HepG2 (cell line): ENCODE measurements around the gene PRELID1. TPM values are rescaled to one million over a fixed set of nuclear protein-coding genes. Genes with fewer than 3 reads are reported as not detected.
A peak's percentile ranks its signal among the peaks of the same experiment; 100 is the strongest.

Experiments
- ATAC-seq: fragments of 200-7000 bp; cut with Tn5 transposase; 3 replicates; pipeline ENCODE4 v1.9.1; 2020; ENCODE audit warnings: mild to moderate bottlenecking, moderate library complexity
- BruUV-seq: library from RNA; stranded (reverse); fragments of 400-500 nt; replicated peaks from 2 replicates; lab custom pipeline; 2021; lab: Mats Ljungman, UMichigan
- CTCF ChIA-PET: fragments of 300-600 bp; formaldehyde crosslinking; extraction: SDS; loops from one replicate; lab custom pipeline; 2021; ENCODE audit warnings: low total read pairs, inconsistent platforms, low intra/inter-chr PET ratio; lab: Yijun Ruan, JAX
- POLR2A ChIA-PET: fragments of 350-600 bp; sonication (Branson Sonifier 250); formaldehyde crosslinking; loops from one replicate; lab custom pipeline; 2020; ENCODE audit warnings: antibody characterized with exemption, inconsistent platforms; lab: Yijun Ruan, JAX
- DNase-seq: peaks from one replicate; pipeline ENCODE4 v3.0.0-alpha.2; 2015; ENCODE audit warnings: low spot score
- FAIRE-seq: peaks from 3 replicates; lab custom pipeline; 2011; peaks lifted over from hg19 to GRCh38; lab: Jason Lieb, UNC
- H2AFZ ChIP-seq: one replicate; pipeline ENCODE4 v1.6.1; 2011; ENCODE audit warnings: low read length, inconsistent platforms
- H3K27ac ChIP-seq: fragments of 300-600 bp; 3 replicates; pipeline ENCODE4 v1.8.0; 2011; ENCODE audit warnings: mixed run types, mild to moderate bottlenecking, mixed read lengths, low read length, inconsistent platforms; ENCODE audit not compliant: insufficient read depth; ENCODE audit errors: extremely low read length
- H3K27me3 ChIP-seq, 2 experiments: fragments of 200-600 bp in 1 of 2; 2 replicates in 1 of 2; 3 replicates in 1 of 2; pipeline versions ENCODE4 v1.6.0 to v1.8.0; 2011; ENCODE audit warnings: low read length in 2 of 2, mild to moderate bottlenecking in 2 of 2, moderate library complexity in 2 of 2, inconsistent platforms in 1 of 2; ENCODE audit not compliant: insufficient read depth in 2 of 2, control insufficient read depth in 1 of 2
- H3K36me3 ChIP-seq, 2 experiments: fragments of 200-600 bp in 1 of 2; replicated peaks in 1 of 2; 2 replicates in 1 of 2; 3 replicates in 1 of 2; pipeline versions ENCODE4 v1.5.1 to v1.8.0; 2011; ENCODE audit warnings: low read length in 2 of 2, inconsistent platforms in 1 of 2; ENCODE audit not compliant: insufficient read depth in 2 of 2, control insufficient read depth in 1 of 2
- H3K4me1 ChIP-seq: 2 replicates; pipeline ENCODE4 v1.5.1; 2012; ENCODE audit warnings: low read length, inconsistent platforms; ENCODE audit not compliant: insufficient read depth
- H3K4me2 ChIP-seq: 2 replicates; pipeline ENCODE4 v1.6.0; 2011; ENCODE audit warnings: low read depth, low read length, inconsistent platforms
- H3K4me3 ChIP-seq, 3 experiments: fragments of 200-600 bp in 1 of 3; sonication (generic), shearing (Covaris generic) in 1 of 3; replicated peaks in 1 of 3; 2 replicates each; pipeline ENCODE4 v1.5.1; 2011 to 2016; ENCODE audit warnings: low read length in 3 of 3, inconsistent platforms in 2 of 3, low read depth in 2 of 3, mild to moderate bottlenecking in 2 of 3, control low read depth in 1 of 3, mixed read lengths in 1 of 3; ENCODE audit not compliant: insufficient read depth in 1 of 3
- H3K79me2 ChIP-seq: one replicate; pipeline ENCODE4 v1.6.1; 2011; ENCODE audit warnings: low read length, inconsistent platforms; ENCODE audit not compliant: insufficient read depth
- H3K9ac ChIP-seq: 2 replicates; pipeline ENCODE4 v1.6.0; 2011; ENCODE audit warnings: mild to moderate bottlenecking, low read depth, low read length, inconsistent platforms; ENCODE audit not compliant: insufficient read depth
- H3K9me3 ChIP-seq: 2 replicates; pipeline ENCODE4 v1.5.1; 2012; ENCODE audit warnings: mild to moderate bottlenecking, low read length
- H4K20me1 ChIP-seq: 2 replicates; pipeline ENCODE4 v1.6.0; 2011; ENCODE audit warnings: inconsistent platforms, mild to moderate bottlenecking, low read length, moderate library complexity; ENCODE audit not compliant: insufficient read depth
- BRCA1 ChIP-seq: sonication (generic); formaldehyde crosslinking; IDR thresholded peaks from 2 replicates; pipeline ENCODE4 v1.4.0; 2020; ENCODE audit warnings: missing genetic modification reagents
- E2F1 ChIP-seq: sonication (generic); formaldehyde crosslinking; IDR thresholded peaks from 2 replicates; pipeline ENCODE4 v1.5.0; 2020; ENCODE audit warnings: missing genetic modification reagents
- FOSL2 ChIP-seq: sonication (generic); formaldehyde crosslinking; IDR thresholded peaks from 2 replicates; pipeline ENCODE4 v1.4.0; 2020; ENCODE audit warnings: missing genetic modification reagents
- FOXK1 ChIP-seq: sonication (generic); formaldehyde crosslinking; IDR thresholded peaks from 2 replicates; pipeline ENCODE4 v1.4.0; 2020; ENCODE audit warnings: low read depth, missing genetic modification reagents, borderline replicate concordance
- JUN ChIP-seq: sonication (generic); formaldehyde crosslinking; IDR thresholded peaks from 2 replicates; pipeline ENCODE4 v1.4.0; 2020; ENCODE audit warnings: mild to moderate bottlenecking, missing genetic modification reagents
- NR2F1 ChIP-seq, 2 experiments: fragments of 450-650 bp in 1 of 2; formaldehyde crosslinking in 1 of 2; IDR thresholded peaks; 2 replicates each; pipeline versions ENCODE4 v1.5.0 to v1.6.1; 2016 to 2020; ENCODE audit warnings: mild to moderate bottlenecking in 1 of 2, missing compliant biosample characterization in 1 of 2, missing genetic modification reagents in 1 of 2, moderate library complexity in 1 of 2
- RFXANK ChIP-seq: IDR thresholded peaks from 2 replicates; pipeline ENCODE4 v1.6.1; 2016
- SMAD1 ChIP-seq: sonication (generic); formaldehyde crosslinking; IDR thresholded peaks from 2 replicates; pipeline ENCODE4 v1.4.0; 2020; ENCODE audit warnings: missing genetic modification reagents, low read depth, mild to moderate bottlenecking, borderline replicate concordance
- SPEN ChIP-seq: sonication (generic); formaldehyde crosslinking; IDR thresholded peaks from 2 replicates; pipeline ENCODE4 v1.5.1; 2020; ENCODE audit warnings: low read depth, mild to moderate bottlenecking, missing genetic modification reagents
- TOPORS ChIP-seq: sonication (generic); formaldehyde crosslinking; IDR thresholded peaks from 2 replicates; pipeline ENCODE4 v1.8.0; 2023; ENCODE audit warnings: mild to moderate bottlenecking, missing genetic modification reagents
- YEATS4 ChIP-seq: sonication (generic); formaldehyde crosslinking; IDR thresholded peaks from 2 replicates; pipeline ENCODE4 v1.4.0; 2020; ENCODE audit warnings: missing genetic modification reagents, borderline replicate concordance
- YY1 ChIP-seq: IDR thresholded peaks from 2 replicates; pipeline ENCODE4 v1.6.1; 2011; ENCODE audit warnings: low read length, low read depth, moderate library complexity, mild to moderate bottlenecking; ENCODE audit not compliant: insufficient read depth, insufficient replicate concordance
- ZFP36L1 ChIP-seq: sonication (generic); formaldehyde crosslinking; IDR thresholded peaks from 2 replicates; pipeline ENCODE4 v1.8.0; 2022; ENCODE audit warnings: mild to moderate bottlenecking, missing genetic modification reagents, moderate library complexity
- ZIK1 ChIP-seq: sonication (generic); formaldehyde crosslinking; IDR thresholded peaks from 2 replicates; pipeline ENCODE4 v1.5.0; 2020; ENCODE audit warnings: mild to moderate bottlenecking, low read depth, missing genetic modification reagents, borderline replicate concordance
- ZNF205 ChIP-seq: IDR thresholded peaks from 2 replicates; pipeline ENCODE4 v1.6.1; 2018; ENCODE audit warnings: missing biosample characterization, missing genetic modification reagents
- ZNF331 ChIP-seq: sonication (generic); formaldehyde crosslinking; IDR thresholded peaks from 2 replicates; pipeline ENCODE4 v1.4.0; 2020; ENCODE audit warnings: missing genetic modification reagents
- ZNF768 ChIP-seq: sonication (generic); formaldehyde crosslinking; IDR thresholded peaks from 2 replicates; pipeline ENCODE4 v1.4.0; 2020; ENCODE audit warnings: missing genetic modification reagents
- ZNF800 ChIP-seq: sonication (generic); formaldehyde crosslinking; IDR thresholded peaks from 2 replicates; pipeline ENCODE4 v1.4.0; 2020; ENCODE audit warnings: missing genetic modification reagents
- WGBS: methylation state at CpG from one replicate; pipeline ENCODE4 v1.1.6; 2017; ENCODE audit warnings: low lambda C conversion rate; 5-methylcytosine and 5-hydroxymethylcytosine counted together
- in situ Hi-C: cut with HindIII; loops from 2 replicates; pipeline ENCODE4 v1.10.0; 2017; ENCODE audit warnings: low pct_unique_long_range_greater_than_20kb; ENCODE audit not compliant: extremely low pct_ligation_motif_present
- intact Hi-C: fragments of 100-400 bp; cut with micrococcal nuclease; formaldehyde crosslinking; loops from one replicate; pipeline ENCODE4 v1.10.0; 2022; ENCODE audit not compliant: unreplicated experiment
- polyA plus RNA-seq, 8 experiments: library from polyadenylated mRNA; depleted of rRNA in 3 of 8; stranded (reverse) in 7 of 8; unstranded in 1 of 8; fragments of >200 nt; fragmentation: Illumina TruSeq in 4 of 8; extraction: Trizol in 4 of 8; gene quantifications; 2 replicates each; pipeline versions ENCODE4 v1.2.1 to v1.2.3, GENCODE V29; 2011 to 2016; ENCODE audit warnings: low read depth in 4 of 8, missing spikeins in 1 of 8, mixed read lengths in 1 of 8; ENCODE audit not compliant: insufficient read depth in 1 of 8
- total RNA-seq, 5 experiments: library from RNA; depleted of rRNA; stranded (reverse); fragments of >200 nt; fragmentation: Illumina TruSeq; extraction: Trizol; gene quantifications; 2 replicates each; pipeline ENCODE4 v1.2.3, GENCODE V29; 2016; ENCODE audit warnings: low read depth in 1 of 5

Gene PRELID1
- total and polyA plus RNA-seq, 2 of the 13 experiments (the other 11 are each of a cell fraction or from before 2014, with no cell fraction given), result 250 to 271 TPM

- CTCF ChIA-PET, result no interaction called here
- 0 out of 2 replicates have a peak, but pooled peaks have one; percentile 4 for TF ChIP-seq SMAD1 (CRISPR knock-in tag)
- TF ChIP-seq RFXANK (CRISPR knock-in tag), result no peak
- TF ChIP-seq YEATS4 (CRISPR knock-in tag), result 0 out of 2 replicates have a peak, but pooled peaks have one; percentile 0
- TF ChIP-seq ZNF768, result no peak
- TF ChIP-seq ZIK1 (CRISPR knock-in tag), result no peak
- no peak for TF ChIP-seq ZNF205 (CRISPR knock-in tag)
- TF ChIP-seq JUN, result no peak
- TF ChIP-seq E2F1 (CRISPR knock-in tag), result peak; percentile 2; the same call in 1 of the 2 replicates
- TF ChIP-seq YY1, result no peak
- TF ChIP-seq ZFP36L1 (CRISPR knock-in tag), result no peak
- TF ChIP-seq SPEN (CRISPR knock-in tag), result no peak
- TF ChIP-seq FOSL2 (CRISPR knock-in tag), result no peak
- no peak for TF ChIP-seq FOXK1 (CRISPR knock-in tag)
- no peak for TF ChIP-seq ZNF331
- TF ChIP-seq BRCA1, result no peak
- no peak for TF ChIP-seq ZNF800
- TF ChIP-seq TOPORS, result peak; percentile 9; the same call in 1 of the 2 replicates
- no peak for TF ChIP-seq NR2F1 (CRISPR knock-in tag; IDR thresholded peaks at IDR 0.05)
Measured at GRCh38 chr5:177303925-177304391, 359 bp downstream of the PRELID1 start.

More at GRCh38 chr5:177303925-177304391, 359 bp downstream of the PRELID1 start:
- peaks cover 19% of the 10 kb centered on the region for H4K20me1 ChIP-seq
- H3K4me3 ChIP-seq, result peak overlapping the region; percentile 76 to 97 (median 85)
- peaks cover 30% of the 10 kb centered on the region for H3K4me1 ChIP-seq
- H3K4me2 ChIP-seq, result peak overlapping the region; percentile 85
- H3K36me3 ChIP-seq, result peaks cover 7 to 36% of the 10 kb centered on the region in 2 experiments
- no peaks in the 10 kb centered on the region; a peak in 1 of 5 replicates for H3K27me3 ChIP-seq
- H3K9me3 ChIP-seq, result no peaks in the 10 kb centered on the region
- FAIRE-seq, result no peak
- H3K27ac ChIP-seq, result peak overlapping the region; percentile 78
- BruUV-seq, result no TSS peak
- POLR2A ChIA-PET, result interaction anchor here (0.9 to 1.7 kb wide), 3 partner anchors 48 to 190 kb away, joined by 3 to 7 read pairs (median 4); no protein-coding TSS in a partner anchor
- peak overlapping the region; percentile 87 for H3K9ac ChIP-seq
- ATAC-seq, result no peak
- intact Hi-C loops (loop anchor here (2.0 kb wide), 1 partner anchor 189 kb away; no protein-coding TSS in a partner anchor), in situ Hi-C loops (loop anchor here (5.0 kb wide), 1 partner anchor 192 kb away; no protein-coding TSS in a partner anchor)
- DNase-seq, result no peak
- H2AFZ ChIP-seq, result no peak overlapping the region
- 0% methylated on average over 7 of the region's 25 CpGs for WGBS
- H3K79me2 ChIP-seq, result peaks cover 31% of the 10 kb centered on the region
